Activated naive CD8-positive, alpha-beta T cell treated with anti-CD3 and anti-CD28 coated beads for 36 hours (primary cell): ENCODE results near the gene NEB. TPM values are rescaled to one million over a fixed set of nuclear protein-coding genes. Genes with fewer than 3 reads are reported as not detected.
"Not testable (repeated sequence)": the region's sequence is repeated elsewhere in the genome, so short reads cannot be mapped to it uniquely, and the experiment has no call there.

Source experiments
- DNase-seq: peaks from one replicate; pipeline ENCODE4 v3.0.0; 2021
- H3K27ac Mint-ChIP-seq: one replicate; pipeline ENCODE4 v1.8.0; 2022; ENCODE audit warnings: mild to moderate bottlenecking, moderate library complexity, mixed read lengths
- H3K27me3 Mint-ChIP-seq: one replicate; pipeline ENCODE4 v1.8.0; 2022; ENCODE audit warnings: mild to moderate bottlenecking, mixed read lengths
- H3K36me3 Mint-ChIP-seq: one replicate; pipeline ENCODE4 v1.8.0; 2021; ENCODE audit warnings: mild to moderate bottlenecking, mixed read lengths
- H3K4me1 Mint-ChIP-seq: one replicate; pipeline ENCODE4 v1.8.0; 2021; ENCODE audit warnings: mixed read lengths
- H3K4me3 Mint-ChIP-seq: one replicate; pipeline ENCODE4 v1.8.0; 2022; ENCODE audit warnings: mild to moderate bottlenecking, moderate library complexity, mixed read lengths
- H3K9me3 Mint-ChIP-seq: one replicate; pipeline ENCODE4 v1.8.0; 2022; ENCODE audit warnings: mixed read lengths
- total RNA-seq, 2 experiments: library from RNA; stranded (reverse); gene quantifications; one replicate each; pipeline ENCODE4 v1.2.3, GENCODE V29; 2021

Gene NEB
- total RNA-seq, 2 experiments from 2014 or later, result 0.06 to 0.20 TPM

GRCh38 chr2:151602402-151602801, 131.9 kb downstream of the NEB start:
- not testable (repeated sequence) for H3K27ac Mint-ChIP-seq, H3K9me3 Mint-ChIP-seq, H3K4me3 Mint-ChIP-seq, H3K4me1 Mint-ChIP-seq, H3K27me3 Mint-ChIP-seq, H3K36me3 Mint-ChIP-seq, DNase-seq

DNA sequence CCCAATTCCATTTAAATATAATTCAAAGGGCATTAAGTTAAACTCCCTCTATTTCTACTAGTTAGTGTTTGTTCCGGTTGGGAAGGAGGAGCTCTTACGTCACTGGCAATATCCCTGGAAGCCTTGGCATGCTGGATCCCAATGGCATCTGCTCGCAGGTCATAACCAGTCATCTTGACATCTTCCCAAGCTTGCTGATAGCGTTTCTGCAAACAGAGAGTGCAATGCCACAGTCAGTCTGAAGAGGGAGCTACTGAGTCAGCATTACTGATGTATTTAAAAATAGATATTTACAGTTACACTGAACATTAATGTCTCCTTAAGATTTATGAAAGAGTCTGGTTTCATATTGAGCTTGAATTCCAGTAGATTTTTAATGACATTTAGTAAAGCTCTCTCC, 132.5 kb downstream of the NEB start:
- not testable (repeated sequence) for H3K27me3 Mint-ChIP-seq, H3K27ac Mint-ChIP-seq, H3K4me1 Mint-ChIP-seq, H3K9me3 Mint-ChIP-seq, H3K4me3 Mint-ChIP-seq, H3K36me3 Mint-ChIP-seq, DNase-seq

DNA sequence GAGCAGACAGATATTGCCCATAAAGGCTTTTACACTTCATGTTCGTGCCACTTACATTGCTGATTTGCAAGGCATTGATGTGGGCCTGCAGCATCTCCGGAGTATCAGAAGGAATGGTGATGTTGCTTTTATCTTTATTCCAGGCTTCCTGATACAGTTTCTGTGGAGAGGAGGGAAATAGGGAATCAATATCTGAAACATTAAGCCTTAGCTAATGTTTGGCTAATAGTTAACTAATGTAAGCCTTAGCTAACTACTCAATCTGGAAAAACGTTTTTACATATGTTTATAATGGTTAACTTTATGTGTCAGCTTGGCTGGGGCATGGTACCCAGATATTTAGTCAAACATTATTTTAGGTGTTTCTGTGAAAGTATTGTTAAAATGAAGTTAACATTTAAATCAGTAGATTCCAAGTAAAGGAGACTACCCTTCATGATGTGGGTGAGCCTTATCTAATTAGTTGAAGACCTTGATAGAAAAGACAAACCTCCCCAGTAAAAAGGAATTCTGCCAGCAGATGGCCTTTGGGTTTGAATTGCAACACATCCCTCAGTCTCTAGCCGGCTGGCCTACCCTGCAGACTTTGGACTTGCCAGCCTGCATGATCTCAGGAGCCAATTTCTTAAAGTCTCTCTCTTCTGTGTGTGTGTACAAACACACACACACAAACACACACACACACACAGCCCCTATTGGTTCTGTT, 137.2 kb downstream of the NEB start:
- not testable (repeated sequence) for H3K4me3 Mint-ChIP-seq, H3K27ac Mint-ChIP-seq, H3K27me3 Mint-ChIP-seq, H3K4me1 Mint-ChIP-seq, DNase-seq, H3K9me3 Mint-ChIP-seq, H3K36me3 Mint-ChIP-seq

GRCh38 chr2:151591908-151592255, 142.4 kb downstream of the NEB start:
- H3K27me3 Mint-ChIP-seq, H3K27ac Mint-ChIP-seq, DNase-seq, H3K4me3 Mint-ChIP-seq, H3K36me3 Mint-ChIP-seq, H3K9me3 Mint-ChIP-seq, H3K4me1 Mint-ChIP-seq: not testable (repeated sequence)

DNA sequence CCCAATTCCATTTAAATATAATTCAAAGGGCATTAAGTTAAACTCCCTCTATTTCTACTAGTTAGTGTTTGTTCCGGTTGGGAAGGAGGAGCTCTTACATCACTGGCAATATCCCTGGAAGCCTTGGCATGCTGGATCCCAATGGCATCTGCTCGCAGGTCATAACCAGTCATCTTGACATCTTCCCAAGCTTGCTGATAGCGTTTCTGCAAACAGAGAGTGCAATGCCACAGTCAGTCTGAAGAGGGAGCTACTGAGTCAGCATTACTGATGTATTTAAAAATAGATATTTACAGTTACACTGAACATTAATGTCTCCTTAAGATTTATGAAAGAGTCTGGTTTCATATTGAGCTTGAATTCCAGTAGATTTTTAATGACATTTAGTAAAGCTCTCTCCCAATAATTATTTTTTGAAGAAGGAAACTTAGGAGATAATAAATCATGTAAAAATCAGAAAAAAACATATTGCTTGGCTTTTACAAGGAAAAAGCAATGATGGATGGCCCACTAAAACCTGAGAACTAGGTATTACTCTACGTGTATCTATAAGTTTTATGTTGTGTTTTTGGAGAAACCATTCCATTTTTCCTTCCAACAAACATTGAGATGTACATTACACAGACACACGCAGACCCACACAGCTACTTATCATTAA, 142.9 kb downstream of the NEB start:
- not testable (repeated sequence) for H3K9me3 Mint-ChIP-seq, H3K4me1 Mint-ChIP-seq, H3K36me3 Mint-ChIP-seq, H3K4me3 Mint-ChIP-seq, H3K27me3 Mint-ChIP-seq, DNase-seq, H3K27ac Mint-ChIP-seq

- not testable (repeated sequence) for H3K4me3 Mint-ChIP-seq, H3K36me3 Mint-ChIP-seq, H3K27ac Mint-ChIP-seq, H3K9me3 Mint-ChIP-seq, H3K4me1 Mint-ChIP-seq, H3K27me3 Mint-ChIP-seq, DNase-seq
These were observed 153.0 kb downstream of the NEB start for GRCh38 chr2:151581300-151581699.

- not testable (repeated sequence) for H3K36me3 Mint-ChIP-seq, H3K27me3 Mint-ChIP-seq, DNase-seq, H3K9me3 Mint-ChIP-seq, H3K4me3 Mint-ChIP-seq, H3K27ac Mint-ChIP-seq, H3K4me1 Mint-ChIP-seq
These were observed 153.6 kb downstream of the NEB start for GRCh38 chr2:151580697-151581096.

- no peaks in the 10 kb centered on the region for H3K36me3 Mint-ChIP-seq
- H3K27ac Mint-ChIP-seq, result no peak overlapping the region
These were observed 157.2 kb downstream of the NEB start for GRCh38 chr2:151577116-151577515.

GRCh38 chr2:151576080-151576479, 158.2 kb downstream of the NEB start:
- no peaks in the 10 kb centered on the region for H3K9me3 Mint-ChIP-seq

More at GRCh38 chr2:151577116-151577515, 157.2 kb downstream of the NEB start:
- DNase-seq, result no peak
- Mint-ChIP-seq H3K27me3 (no peaks in the 10 kb centered on the region), H3K9me3 (no peaks in the 10 kb centered on the region), H3K4me3 (no peak overlapping the region), H3K4me1 (no peaks in the 10 kb centered on the region)

DNA sequence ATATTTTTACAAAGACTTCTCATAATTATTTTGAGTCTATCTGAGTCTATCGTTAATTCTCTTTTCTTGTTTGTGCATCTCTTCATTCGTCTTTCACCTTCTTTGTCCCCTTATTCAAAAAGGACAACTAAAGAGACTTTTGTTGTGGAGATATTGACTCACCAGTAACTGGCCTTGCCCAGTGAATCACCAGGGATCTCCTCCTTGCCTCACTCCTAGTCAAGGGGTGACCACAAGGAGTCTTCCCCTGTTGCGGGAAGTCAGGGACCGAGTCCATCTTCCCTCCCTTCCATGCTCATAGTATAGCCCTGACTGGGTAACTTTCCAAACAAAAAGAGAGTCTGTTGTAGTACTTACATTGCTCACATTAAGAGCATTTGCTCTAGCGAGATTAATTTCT, 158.9 kb downstream of the NEB start:
- H3K4me1 Mint-ChIP-seq, result no peaks in the 10 kb centered on the region
- no peaks in the 10 kb centered on the region for H3K36me3 Mint-ChIP-seq
- H3K27ac Mint-ChIP-seq, result no peak overlapping the region
- no peaks in the 10 kb centered on the region for H3K9me3 Mint-ChIP-seq
- no peak overlapping the region for H3K4me3 Mint-ChIP-seq
- no peaks in the 10 kb centered on the region for H3K27me3 Mint-ChIP-seq
- DNase-seq, result no peak

More at GRCh38 chr2:151576080-151576479, 158.2 kb downstream of the NEB start:
- Mint-ChIP-seq H3K36me3 (no peaks in the 10 kb centered on the region), H3K27me3 (no peaks in the 10 kb centered on the region), H3K27ac (no peak overlapping the region), H3K4me1 (no peaks in the 10 kb centered on the region), H3K4me3 (no peak overlapping the region)
- DNase-seq, result no peak

GRCh38 chr2:151570191-151570590, 164.1 kb downstream of the NEB start:
- no peaks in the 10 kb centered on the region for H3K4me1 Mint-ChIP-seq

DNA sequence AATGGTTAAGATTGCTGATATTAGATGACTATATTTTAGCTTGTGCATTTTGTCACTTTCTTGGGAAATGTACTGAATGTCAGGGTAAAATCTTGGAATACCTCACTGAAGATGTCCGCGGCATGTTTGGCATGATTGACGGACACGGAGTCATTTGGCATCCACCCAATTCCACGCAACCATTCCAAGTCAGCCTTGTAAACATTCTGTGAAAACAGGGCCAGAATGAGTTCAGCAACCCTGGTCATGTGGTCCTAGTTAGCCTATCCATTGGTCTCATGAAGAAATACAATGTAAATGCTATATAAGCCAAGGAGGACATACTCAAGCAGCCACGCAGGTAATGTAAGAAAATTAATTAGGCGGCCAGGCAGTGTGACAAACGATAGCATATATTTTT, 165.1 kb downstream of the NEB start:
- no peak for DNase-seq
- H3K9me3 Mint-ChIP-seq, result no peaks in the 10 kb centered on the region
- no peak overlapping the region for H3K4me3 Mint-ChIP-seq
- H3K27me3 Mint-ChIP-seq, result no peaks in the 10 kb centered on the region
- no peaks in the 10 kb centered on the region for H3K36me3 Mint-ChIP-seq
- H3K27ac Mint-ChIP-seq, result no peak overlapping the region
- no peaks in the 10 kb centered on the region for H3K4me1 Mint-ChIP-seq

More at GRCh38 chr2:151570191-151570590, 164.1 kb downstream of the NEB start:
- no peaks in the 10 kb centered on the region for H3K27me3 Mint-ChIP-seq
- H3K27ac Mint-ChIP-seq, result no peak overlapping the region
- no peak overlapping the region for H3K4me3 Mint-ChIP-seq
- H3K36me3 Mint-ChIP-seq, result no peaks in the 10 kb centered on the region
- H3K9me3 Mint-ChIP-seq, result no peaks in the 10 kb centered on the region
- no peak for DNase-seq

GRCh38 chr2:151568501-151568900, 165.8 kb downstream of the NEB start:
- H3K4me3 Mint-ChIP-seq, result no peak overlapping the region

GRCh38 chr2:151567006-151567405, 167.3 kb downstream of the NEB start:
- H3K9me3 Mint-ChIP-seq, result no peaks in the 10 kb centered on the region
- no peaks in the 10 kb centered on the region for H3K36me3 Mint-ChIP-seq
- H3K4me1 Mint-ChIP-seq, result no peaks in the 10 kb centered on the region
- H3K27ac Mint-ChIP-seq, result no peak overlapping the region
- DNase-seq, result no peak
- H3K4me3 Mint-ChIP-seq, result no peak overlapping the region
- no peaks in the 10 kb centered on the region for H3K27me3 Mint-ChIP-seq

More at GRCh38 chr2:151568501-151568900, 165.8 kb downstream of the NEB start:
- Mint-ChIP-seq H3K27ac (no peak overlapping the region), H3K36me3 (no peaks in the 10 kb centered on the region), H3K9me3 (no peaks in the 10 kb centered on the region), H3K27me3 (no peaks in the 10 kb centered on the region), H3K4me1 (no peaks in the 10 kb centered on the region)
- no peak for DNase-seq

- Mint-ChIP-seq H3K4me1 (no peaks in the 10 kb centered on the region), H3K36me3 (no peaks in the 10 kb centered on the region), H3K27me3 (no peaks in the 10 kb centered on the region), H3K27ac (no peak overlapping the region), H3K4me3 (no peak overlapping the region), H3K9me3 (peaks cover 8% of the 10 kb centered on the region)
- DNase-seq, result no peak
These were observed 171.9 kb downstream of the NEB start for GRCh38 chr2:151562398-151562797.

GRCh38 chr2:151560289-151560688, 174.0 kb downstream of the NEB start:
- Mint-ChIP-seq H3K36me3 (no peaks in the 10 kb centered on the region), H3K4me1 (no peaks in the 10 kb centered on the region), H3K27ac (no peak overlapping the region), H3K9me3 (peaks cover 11% of the 10 kb centered on the region), H3K27me3 (no peaks in the 10 kb centered on the region), H3K4me3 (no peak overlapping the region)
- no peak for DNase-seq
